Activated T-cell treated with anti-CD3 and anti-CD28 coated beads, Interleukin-2, amount 50 U/mL, for 24 hours (primary cell): ENCODE measurements around the gene ROBO2.

Experiments
- DNase-seq: peaks from one replicate; pipeline ENCODE4 v3.0.0-alpha.2; 2020
- H3K27ac Mint-ChIP-seq: 2 replicates; pipeline ENCODE4 v1.8.0; 2020; ENCODE audit warnings: mild to moderate bottlenecking, mixed read lengths
- H3K27me3 Mint-ChIP-seq: 2 replicates; pipeline ENCODE4 v1.8.0; 2020; ENCODE audit warnings: mixed read lengths
- H3K36me3 Mint-ChIP-seq: 2 replicates; pipeline ENCODE4 v1.8.0; 2020; ENCODE audit warnings: low read depth, mixed read lengths
- H3K4me1 Mint-ChIP-seq: 2 replicates; pipeline ENCODE4 v1.8.0; 2020; ENCODE audit warnings: low read depth, mixed read lengths
- H3K4me3 Mint-ChIP-seq: 2 replicates; pipeline ENCODE4 v1.8.0; 2020; ENCODE audit warnings: mild to moderate bottlenecking, moderate library complexity, mixed read lengths
- H3K9me3 Mint-ChIP-seq: 2 replicates; pipeline ENCODE4 v1.8.0; 2020; ENCODE audit warnings: mixed read lengths

The ROBO2 gene

DNA sequence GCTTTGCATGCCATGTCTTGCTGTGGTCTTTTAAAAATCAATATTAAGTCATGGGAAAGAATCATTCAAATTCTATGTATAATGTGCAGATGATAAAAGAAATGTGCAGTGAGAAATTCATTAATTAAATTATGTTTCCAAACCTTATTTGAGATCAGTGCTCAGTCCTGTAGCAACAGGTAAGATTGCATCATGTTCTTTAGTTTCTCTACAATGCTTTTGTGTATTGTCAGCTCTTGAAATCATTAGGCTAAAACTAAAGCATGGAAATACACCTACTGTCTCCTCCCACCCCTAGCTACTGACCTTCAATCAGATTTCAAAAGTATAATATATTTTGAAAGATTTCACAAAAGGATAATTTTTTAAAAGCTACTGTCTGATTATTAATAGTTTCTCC, 612.7 kb downstream of the ROBO2 start:
- H3K27me3 Mint-ChIP-seq = no peaks in the 10 kb centered on the region
- no peak overlapping the region for H3K4me3 Mint-ChIP-seq
- DNase-seq = no peak
- H3K36me3 Mint-ChIP-seq = no peaks in the 10 kb centered on the region
- peaks cover 21% of the 10 kb centered on the region for H3K9me3 Mint-ChIP-seq
- H3K4me1 Mint-ChIP-seq = no peaks in the 10 kb centered on the region
- H3K27ac Mint-ChIP-seq = no peak overlapping the region

DNA sequence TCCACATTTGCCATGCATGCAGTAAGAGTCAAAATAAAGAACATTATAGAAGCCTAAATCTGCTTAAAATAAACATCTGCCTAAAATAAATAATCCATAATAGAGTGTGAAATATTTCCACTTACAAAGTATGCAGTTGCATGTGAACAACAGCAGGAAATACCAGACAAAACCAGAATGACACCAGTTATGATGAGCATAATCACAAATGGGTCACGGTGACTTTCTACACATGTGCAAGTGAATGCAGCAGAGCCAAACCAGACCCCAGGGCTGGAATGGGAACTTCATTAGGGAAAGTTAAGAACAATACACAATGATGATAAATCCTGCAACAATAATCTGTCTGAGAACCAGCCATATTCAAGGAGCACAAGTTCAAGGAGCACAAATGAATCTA, 615.5 kb downstream of the ROBO2 start:
- H3K36me3 Mint-ChIP-seq = no peaks in the 10 kb centered on the region
- H3K4me3 Mint-ChIP-seq = no peak overlapping the region
- H3K9me3 Mint-ChIP-seq = peaks cover 25% of the 10 kb centered on the region

GRCh38 chr3:77660718-77661117, 620.8 kb downstream of the ROBO2 start:
- DNase-seq = no peak
- peaks cover 16% of the 10 kb centered on the region for H3K9me3 Mint-ChIP-seq
- no peaks in the 10 kb centered on the region for H3K36me3 Mint-ChIP-seq
- H3K4me1 Mint-ChIP-seq = no peaks in the 10 kb centered on the region
- H3K27me3 Mint-ChIP-seq = no peaks in the 10 kb centered on the region
- H3K4me3 Mint-ChIP-seq = no peak overlapping the region
- H3K27ac Mint-ChIP-seq = no peak overlapping the region

More for the DNA sequence above, 615.5 kb downstream of the ROBO2 start:
- Mint-ChIP-seq H3K27me3 (no peaks in the 10 kb centered on the region), H3K27ac (no peak overlapping the region), H3K4me1 (no peaks in the 10 kb centered on the region)
- DNase-seq = no peak

- Mint-ChIP-seq H3K27me3 (no peaks in the 10 kb centered on the region), H3K9me3 (peaks cover 26% of the 10 kb centered on the region), H3K36me3 (no peaks in the 10 kb centered on the region), H3K4me1 (no peaks in the 10 kb centered on the region), H3K27ac (no peak overlapping the region), H3K4me3 (no peak overlapping the region)
- DNase-seq = no peak
Observed at GRCh38 chr3:77667901-77668300, 628.0 kb downstream of the ROBO2 start.

GRCh38 chr3:77668376-77668775, 628.5 kb downstream of the ROBO2 start:
- DNase-seq = no peak
- Mint-ChIP-seq H3K36me3 (no peaks in the 10 kb centered on the region), H3K4me3 (no peak overlapping the region), H3K27ac (no peak overlapping the region), H3K27me3 (no peaks in the 10 kb centered on the region), H3K4me1 (no peaks in the 10 kb centered on the region), H3K9me3 (peaks cover 21% of the 10 kb centered on the region)

GRCh38 chr3:77672016-77672415, 632.1 kb downstream of the ROBO2 start:
- Mint-ChIP-seq H3K4me3 (no peak overlapping the region), H3K4me1 (no peaks in the 10 kb centered on the region), H3K9me3 (peaks cover 30% of the 10 kb centered on the region), H3K36me3 (no peaks in the 10 kb centered on the region), H3K27me3 (no peaks in the 10 kb centered on the region), H3K27ac (no peak overlapping the region)
- DNase-seq = no peak

- DNase-seq = no peak
- H3K36me3 Mint-ChIP-seq = no peaks in the 10 kb centered on the region
- peaks cover 17% of the 10 kb centered on the region for H3K9me3 Mint-ChIP-seq
- no peak overlapping the region for H3K4me3 Mint-ChIP-seq
- H3K27ac Mint-ChIP-seq = no peak overlapping the region
- H3K4me1 Mint-ChIP-seq = no peaks in the 10 kb centered on the region
- no peaks in the 10 kb centered on the region for H3K27me3 Mint-ChIP-seq
Observed at GRCh38 chr3:77682162-77682561, 642.3 kb downstream of the ROBO2 start.

DNA sequence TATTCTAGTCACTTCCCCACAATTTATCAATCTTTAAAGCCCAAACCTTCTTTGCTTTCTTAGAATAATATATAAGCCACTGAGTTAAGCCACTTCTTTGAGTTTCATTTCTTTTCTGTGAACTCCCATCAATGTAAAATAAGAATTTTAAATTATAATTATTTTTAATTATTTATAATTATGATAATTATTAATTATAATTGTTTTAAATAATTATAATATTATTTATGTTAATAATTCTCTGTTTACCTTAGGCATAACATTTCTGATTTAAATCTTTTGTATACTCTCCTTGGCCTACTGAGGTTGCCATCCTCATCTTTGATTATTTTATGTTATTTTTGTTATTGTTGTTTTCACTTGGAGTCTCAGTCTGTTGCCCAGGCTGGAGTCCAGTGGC, 644.2 kb downstream of the ROBO2 start:
- no peak for DNase-seq

GRCh38 chr3:77685713-77686112, 645.8 kb downstream of the ROBO2 start:
- Mint-ChIP-seq H3K4me3 (no peak overlapping the region), H3K27me3 (no peaks in the 10 kb centered on the region), H3K4me1 (no peaks in the 10 kb centered on the region), H3K9me3 (peaks cover 29% of the 10 kb centered on the region), H3K27ac (no peak overlapping the region), H3K36me3 (no peaks in the 10 kb centered on the region)
- no peak for DNase-seq

More for the DNA sequence above, 644.2 kb downstream of the ROBO2 start:
- Mint-ChIP-seq H3K27ac (no peak overlapping the region), H3K9me3 (peaks cover 25% of the 10 kb centered on the region), H3K36me3 (no peaks in the 10 kb centered on the region), H3K4me1 (no peaks in the 10 kb centered on the region), H3K4me3 (no peak overlapping the region), H3K27me3 (no peaks in the 10 kb centered on the region)

DNA sequence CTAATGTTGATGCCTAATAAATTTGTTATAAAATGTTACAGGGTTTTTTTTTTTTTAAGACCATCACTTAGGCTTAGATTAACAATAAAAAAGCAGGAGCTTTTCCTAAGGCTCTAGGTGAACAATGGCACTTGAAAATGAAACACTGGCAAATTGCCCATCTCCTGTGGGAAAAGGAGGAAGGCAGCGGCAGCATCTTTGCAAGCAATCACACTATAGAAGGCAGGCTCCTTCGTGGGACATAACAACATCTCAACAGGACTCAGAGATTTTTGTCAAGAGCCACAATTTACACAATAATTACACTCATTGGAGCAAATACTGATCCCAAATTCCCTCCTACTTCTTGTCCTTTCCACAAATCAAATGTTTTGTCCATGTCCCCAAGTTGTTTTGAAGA, 646.7 kb downstream of the ROBO2 start:
- Mint-ChIP-seq H3K4me3 (no peak overlapping the region), H3K27me3 (no peaks in the 10 kb centered on the region), H3K27ac (no peak overlapping the region), H3K36me3 (no peaks in the 10 kb centered on the region), H3K9me3 (peaks cover 30% of the 10 kb centered on the region), H3K4me1 (no peaks in the 10 kb centered on the region)
- DNase-seq = no peak

- H3K27me3 Mint-ChIP-seq = no peaks in the 10 kb centered on the region
- no peak overlapping the region for H3K27ac Mint-ChIP-seq
- no peaks in the 10 kb centered on the region for H3K4me1 Mint-ChIP-seq
- H3K9me3 Mint-ChIP-seq = peaks cover 29% of the 10 kb centered on the region
- no peak overlapping the region for H3K4me3 Mint-ChIP-seq
- no peak for DNase-seq
- no peaks in the 10 kb centered on the region for H3K36me3 Mint-ChIP-seq
Observed at GRCh38 chr3:77687545-77687944, 647.6 kb downstream of the ROBO2 start.

DNA sequence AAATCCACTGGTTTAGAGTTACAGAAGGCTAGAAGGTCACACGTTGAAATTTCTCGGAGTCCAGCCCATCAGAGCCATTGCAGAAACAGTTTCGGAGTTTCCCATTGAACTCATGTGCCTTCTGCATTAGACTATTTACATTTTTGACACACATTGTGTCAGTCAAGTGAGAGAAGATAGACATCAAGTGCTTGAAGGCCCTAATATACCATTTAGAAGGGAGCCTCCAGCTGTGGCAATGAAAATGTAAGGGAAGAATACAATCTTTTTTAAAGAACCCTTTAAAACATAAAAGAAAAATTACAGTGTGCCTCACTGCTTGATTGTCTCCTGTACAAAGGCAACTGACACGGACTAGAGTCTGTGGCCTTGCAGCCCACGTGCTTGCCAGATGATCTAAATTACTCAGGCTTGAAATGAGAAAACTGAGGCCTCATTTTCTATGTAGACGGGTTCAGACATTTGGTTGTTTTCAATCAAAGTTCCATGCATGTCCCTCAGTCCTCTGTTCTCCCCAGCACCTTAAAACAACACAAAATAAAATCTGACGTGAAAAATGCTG, 650.5 kb downstream of the ROBO2 start:
- Mint-ChIP-seq H3K36me3 (no peaks in the 10 kb centered on the region), H3K9me3 (peaks cover 26% of the 10 kb centered on the region), H3K27me3 (no peaks in the 10 kb centered on the region), H3K4me3 (no peak overlapping the region), H3K4me1 (no peaks in the 10 kb centered on the region), H3K27ac (no peak overlapping the region)
- DNase-seq = no peak

DNA sequence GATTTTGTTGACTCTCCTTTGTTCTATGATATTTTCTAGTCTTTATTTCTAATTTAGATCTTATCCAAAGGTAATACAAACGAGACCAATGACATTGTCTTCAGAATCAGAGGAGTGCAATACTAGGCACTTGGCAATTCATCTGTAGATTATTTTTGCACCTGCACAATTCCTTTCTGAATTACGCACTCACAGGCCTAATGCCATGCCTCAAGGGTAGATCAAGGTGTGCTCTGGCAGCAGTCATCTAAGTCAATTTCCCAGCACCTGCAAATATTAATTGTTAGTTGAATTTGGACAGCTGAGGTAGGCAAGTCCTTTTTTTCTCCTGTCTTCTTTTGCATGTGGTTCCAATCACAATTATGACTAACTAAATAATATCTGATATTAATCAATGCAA, 653.2 kb downstream of the ROBO2 start:
- Mint-ChIP-seq H3K27me3 (no peaks in the 10 kb centered on the region), H3K9me3 (peaks cover 25% of the 10 kb centered on the region), H3K4me1 (no peaks in the 10 kb centered on the region), H3K27ac (no peak overlapping the region), H3K36me3 (no peaks in the 10 kb centered on the region), H3K4me3 (no peak overlapping the region)
- no peak for DNase-seq

- peaks cover 12% of the 10 kb centered on the region for H3K9me3 Mint-ChIP-seq
- DNase-seq = no peak
Observed at GRCh38 chr3:77699125-77699691, 659.3 kb downstream of the ROBO2 start.

More at GRCh38 chr3:77699125-77699691, 659.3 kb downstream of the ROBO2 start:
- H3K27ac Mint-ChIP-seq = no peak overlapping the region
- no peaks in the 10 kb centered on the region for H3K4me1 Mint-ChIP-seq
- H3K36me3 Mint-ChIP-seq = no peaks in the 10 kb centered on the region
- no peak overlapping the region for H3K4me3 Mint-ChIP-seq
- H3K27me3 Mint-ChIP-seq = no peaks in the 10 kb centered on the region
